Measurements from ENCODE around the gene FCAMR. TPM values are rescaled to one million over a fixed set of nuclear protein-coding genes. Genes with fewer than 3 reads are reported as not detected.
A peak's percentile ranks its signal among the peaks of the same experiment; 100 is the strongest.

The FCAMR gene
- total RNA-seq, 4 donors from 2014 or later = 0.37 to 2.4 (median 0.64) TPM; not detected in 1

GRCh38 chr1:207002724-207003146 lies 32.5 kb upstream of the FCAMR start:
- TF ChIP-seq POLR2AphosphoS5 (IDR thresholded peaks at IDR 0.05) (no peak), CTCF (IDR thresholded peaks at IDR 0.05) (no peak), POLR2A (IDR thresholded peaks at IDR 0.05) (no peak), EP300 (IDR thresholded peaks at IDR 0.05; ENCODE audit: low read depth) (no peak)
- in situ Hi-C loops (cut with MboI; ENCODE audit: low pct_ligation_motif_present in 1 of 4, low pct_unique_long_range_greater_than_20kb in 1 of 4, low sequenced_read_pairs in 3 of 4) = no loop called here

GRCh38 chr1:207001492-207002245 lies 31.4 kb upstream of the FCAMR start:
- 29 to 59% methylated on average over 2 to 5 of the region's 5 CpGs for WGBS, 2 donors (ENCODE audit: low coverage in 1 of 2)
- no peak overlapping the region for H3K4me3 ChIP-seq
- H3K27ac ChIP-seq = peak overlapping the region in 1 of 4 donors; percentile 36
- no peaks in the 10 kb centered on the region for H3K36me3 ChIP-seq
- peaks cover 0 to 18% (median 8%) of the 10 kb centered on the region in 4 donors for H3K4me1 ChIP-seq
- in situ Hi-C loops (cut with MboI; ENCODE audit: low pct_ligation_motif_present in 1 of 4, low pct_unique_long_range_greater_than_20kb in 1 of 4, low sequenced_read_pairs in 3 of 4) (no loop called here), intact Hi-C loops (cut with DNase I; ENCODE audit: low total_unique reads) (no loop called here)
- no peak for TF ChIP-seq CTCF (IDR thresholded peaks at IDR 0.05)
- TF ChIP-seq POLR2AphosphoS5 (IDR thresholded peaks at IDR 0.05) = no peak
- no peak for TF ChIP-seq POLR2A (IDR thresholded peaks at IDR 0.05)
- TF ChIP-seq EP300 (IDR thresholded peaks at IDR 0.05; ENCODE audit: low read depth) = no peak
- H3K9me3 ChIP-seq = no peaks in the 10 kb centered on the region
- no peaks in the 10 kb centered on the region for H3K27me3 ChIP-seq
- no peak for DNase-seq

More at GRCh38 chr1:207002724-207003146, 32.5 kb upstream of the FCAMR start:
- DNase-seq = no peak
- Histone ChIP-seq H3K36me3 (no peaks in the 10 kb centered on the region), H3K9me3 (no peaks in the 10 kb centered on the region), H3K4me3 (no peak overlapping the region), H3K27ac (no peak overlapping the region), H3K4me1 (peaks cover 0 to 18% (median 8%) of the 10 kb centered on the region in 4 donors), H3K27me3 (no peaks in the 10 kb centered on the region)
- 67% methylated on average over 1 of the region's 1 CpG; no CpG with 5 or more reads in 1 of the 2 donors for WGBS, 2 donors (ENCODE audit: low coverage in 1 of 2)
- intact Hi-C loops (cut with DNase I; ENCODE audit: low total_unique reads) = no loop called here

- Histone ChIP-seq H3K4me3 (no peak overlapping the region), H3K27ac (no peak overlapping the region), H3K9me3 (no peaks in the 10 kb centered on the region), H3K36me3 (no peaks in the 10 kb centered on the region), H3K27me3 (no peaks in the 10 kb centered on the region), H3K4me1 (peaks cover 0 to 17% (median 8%) of the 10 kb centered on the region in 4 donors)
- 68 to 70% methylated on average over 4 to 5 of the region's 5 CpGs for WGBS, 2 donors (ENCODE audit: low coverage in 1 of 2)
- in situ Hi-C loops (cut with MboI; ENCODE audit: low pct_ligation_motif_present in 1 of 4, low pct_unique_long_range_greater_than_20kb in 1 of 4, low sequenced_read_pairs in 3 of 4) (no loop called here), intact Hi-C loops (cut with DNase I; ENCODE audit: low total_unique reads) (no loop called here)
- TF ChIP-seq EP300 (IDR thresholded peaks at IDR 0.05; ENCODE audit: low read depth) (no peak), CTCF (IDR thresholded peaks at IDR 0.05) (no peak), POLR2AphosphoS5 (IDR thresholded peaks at IDR 0.05) (no peak), POLR2A (IDR thresholded peaks at IDR 0.05) (no peak)
- DNase-seq = no peak
Measured at GRCh38 chr1:207000651-207001291, 30.5 kb upstream of the FCAMR start.

- Histone ChIP-seq H3K36me3 (no peaks in the 10 kb centered on the region), H3K27me3 (no peaks in the 10 kb centered on the region), H3K27ac (no peak overlapping the region), H3K4me3 (no peak overlapping the region), H3K9me3 (no peaks in the 10 kb centered on the region), H3K4me1 (peaks cover 0 to 15% (median 3%) of the 10 kb centered on the region in 4 donors)
- in situ Hi-C loops (cut with MboI; ENCODE audit: low pct_ligation_motif_present in 1 of 4, low pct_unique_long_range_greater_than_20kb in 1 of 4, low sequenced_read_pairs in 3 of 4) (no loop called here), intact Hi-C loops (cut with DNase I; ENCODE audit: low total_unique reads) (no loop called here)
- 88 to 93% methylated on average over 1 to 2 of the region's 2 CpGs for WGBS, 2 donors (ENCODE audit: low coverage in 1 of 2)
- no peak for DNase-seq
- TF ChIP-seq EP300 (IDR thresholded peaks at IDR 0.05; ENCODE audit: low read depth) = no peak
- TF ChIP-seq CTCF (IDR thresholded peaks at IDR 0.05) = no peak
- TF ChIP-seq POLR2AphosphoS5 (IDR thresholded peaks at IDR 0.05) = no peak
- TF ChIP-seq POLR2A (IDR thresholded peaks at IDR 0.05) = no peak
Measured at GRCh38 chr1:206998816-206999215, 28.6 kb upstream of the FCAMR start.
